ENCODE results near the gene FADS2. TPM values are rescaled to one million over a fixed set of nuclear protein-coding genes. Genes with fewer than 3 reads are reported as not detected.

The FADS2 gene
- total RNA-seq, 1 donor from 2014 or later, result 402 TPM

DNA sequence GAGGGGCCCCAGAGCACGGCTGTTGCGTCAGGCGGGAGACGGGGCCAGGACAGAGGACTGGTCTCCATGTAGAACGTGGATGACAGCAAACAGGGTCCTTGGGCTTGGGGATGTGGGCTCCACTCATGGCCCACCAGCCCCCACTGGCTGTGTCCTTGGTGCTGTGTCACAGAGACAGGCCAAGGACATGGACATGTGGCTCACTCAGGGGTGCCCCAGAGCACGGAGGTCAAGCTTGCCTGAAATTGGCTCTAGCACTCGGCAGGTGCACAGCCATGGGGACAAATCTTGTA is 14.4 kb downstream of the FADS2 start:
- H3K27me3 Mint-ChIP-seq, result no peaks in the 10 kb centered on the region
- H3K4me1 Mint-ChIP-seq (ENCODE audit: low read depth), result no peaks in the 10 kb centered on the region
- H3K36me3 Mint-ChIP-seq (ENCODE audit: insufficient read depth), result peaks cover 36% of the 10 kb centered on the region
- no peaks in the 10 kb centered on the region for H3K9me3 Mint-ChIP-seq (ENCODE audit: low read depth)
- H3K4me3 Mint-ChIP-seq (ENCODE audit: low read depth), result no peak overlapping the region
- TF ChIP-seq, protein P1, sequence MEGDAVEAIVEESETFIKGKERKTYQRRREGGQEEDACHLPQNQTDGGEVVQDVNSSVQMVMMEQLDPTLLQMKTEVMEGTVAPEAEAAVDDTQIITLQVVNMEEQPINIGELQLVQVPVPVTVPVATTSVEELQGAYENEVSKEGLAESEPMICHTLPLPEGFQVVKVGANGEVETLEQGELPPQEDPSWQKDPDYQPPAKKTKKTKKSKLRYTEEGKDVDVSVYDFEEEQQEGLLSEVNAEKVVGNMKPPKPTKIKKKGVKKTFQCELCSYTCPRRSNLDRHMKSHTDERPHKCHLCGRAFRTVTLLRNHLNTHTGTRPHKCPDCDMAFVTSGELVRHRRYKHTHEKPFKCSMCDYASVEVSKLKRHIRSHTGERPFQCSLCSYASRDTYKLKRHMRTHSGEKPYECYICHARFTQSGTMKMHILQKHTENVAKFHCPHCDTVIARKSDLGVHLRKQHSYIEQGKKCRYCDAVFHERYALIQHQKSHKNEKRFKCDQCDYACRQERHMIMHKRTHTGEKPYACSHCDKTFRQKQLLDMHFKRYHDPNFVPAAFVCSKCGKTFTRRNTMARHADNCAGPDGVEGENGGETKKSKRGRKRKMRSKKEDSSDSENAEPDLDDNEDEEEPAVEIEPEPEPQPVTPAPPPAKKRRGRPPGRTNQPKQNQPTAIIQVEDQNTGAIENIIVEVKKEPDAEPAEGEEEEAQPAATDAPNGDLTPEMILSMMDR (IDR thresholded peaks at IDR 0.05; ENCODE audit: unreplicated experiment), result no peak
- no peak overlapping the region for H3K27ac Mint-ChIP-seq
- no peak for DNase-seq (ENCODE audit: low spot score, unreplicated experiment)

DNA sequence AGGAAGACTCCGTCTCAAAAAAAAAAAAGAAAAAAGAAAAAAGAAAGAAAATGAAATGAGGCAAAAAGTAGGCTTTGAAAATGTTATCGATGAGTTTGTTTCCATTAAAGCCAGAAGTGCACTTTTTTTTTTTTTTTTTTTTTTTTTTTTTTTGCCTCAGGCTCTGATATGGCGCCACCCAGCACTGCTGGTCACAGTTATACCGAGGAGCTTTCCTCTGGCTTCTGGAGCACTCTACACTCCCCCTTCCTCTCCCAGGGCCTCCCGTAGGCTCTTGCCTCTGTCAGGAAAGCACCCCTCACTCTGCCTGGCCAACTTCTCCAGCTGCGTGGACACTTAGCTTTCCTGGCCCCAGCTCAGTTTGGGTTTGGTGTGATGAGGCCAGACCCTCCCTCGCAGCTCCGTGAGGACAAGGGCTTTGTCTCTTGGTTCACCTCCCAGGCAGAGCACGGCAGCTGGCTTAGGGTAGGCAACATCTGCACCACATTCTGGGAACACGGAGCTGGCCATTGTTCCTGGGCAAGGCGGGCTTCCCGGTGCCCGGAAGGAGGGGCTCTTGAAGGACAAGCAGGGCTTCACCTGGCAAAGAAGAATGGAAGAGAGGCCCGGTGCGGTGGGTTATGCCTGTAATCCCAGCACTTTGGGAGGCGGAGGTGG is 16.9 kb downstream of the FADS2 start:
- no peak for DNase-seq (ENCODE audit: low spot score, unreplicated experiment)
- Mint-ChIP-seq H3K4me3 (ENCODE audit: low read depth) (no peak overlapping the region), H3K27me3 (no peaks in the 10 kb centered on the region), H3K27ac (peak overlapping the region; percentile 71), H3K9me3 (ENCODE audit: low read depth) (no peaks in the 10 kb centered on the region), H3K4me1 (ENCODE audit: low read depth) (no peaks in the 10 kb centered on the region), H3K36me3 (ENCODE audit: insufficient read depth) (peaks cover 34% of the 10 kb centered on the region)
- TF ChIP-seq, protein P1 (IDR thresholded peaks at IDR 0.05; ENCODE audit: unreplicated experiment), result no peak

DNA sequence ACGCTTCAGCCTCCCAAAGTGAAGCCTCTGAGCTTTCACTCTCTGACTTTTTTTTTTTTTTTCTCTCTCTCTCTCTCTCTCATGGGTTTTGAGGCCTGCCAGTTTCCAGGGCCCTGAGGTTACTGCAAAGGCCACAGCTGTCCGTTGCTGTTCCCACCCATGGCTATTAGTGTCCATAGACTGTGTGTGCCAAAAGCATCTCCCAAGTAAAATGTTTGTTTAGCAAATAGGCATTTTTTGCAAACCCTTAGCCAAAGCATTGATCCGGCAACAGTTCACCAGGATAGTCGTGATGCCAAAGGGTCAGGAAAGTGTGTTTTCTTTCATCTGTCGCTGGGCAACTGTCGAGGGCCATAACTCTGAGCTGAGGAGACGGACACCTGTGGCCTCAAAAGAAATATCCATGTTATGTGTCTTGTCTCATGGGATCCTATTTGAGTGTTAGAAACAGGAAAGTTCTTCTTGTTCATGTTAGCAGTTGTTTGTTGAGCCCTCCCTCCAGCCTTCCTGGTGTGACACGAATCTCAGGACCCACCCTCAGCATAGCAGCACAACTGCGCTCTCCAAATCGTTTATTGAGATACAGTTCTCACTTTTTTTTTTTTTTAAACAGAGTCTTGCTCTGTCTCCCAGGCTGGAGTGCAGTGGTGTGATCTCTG is 18.4 kb downstream of the FADS2 start:
- H3K36me3 Mint-ChIP-seq (ENCODE audit: insufficient read depth), result peaks cover 28% of the 10 kb centered on the region
- no peaks in the 10 kb centered on the region for H3K9me3 Mint-ChIP-seq (ENCODE audit: low read depth)
- no peak for DNase-seq (ENCODE audit: low spot score, unreplicated experiment)
- peak overlapping the region; percentile 80 for H3K27ac Mint-ChIP-seq
- TF ChIP-seq, protein P1 (IDR thresholded peaks at IDR 0.05; ENCODE audit: unreplicated experiment), result no peak
- no peaks in the 10 kb centered on the region for H3K27me3 Mint-ChIP-seq
- no peaks in the 10 kb centered on the region for H3K4me1 Mint-ChIP-seq (ENCODE audit: low read depth)
- no peak overlapping the region for H3K4me3 Mint-ChIP-seq (ENCODE audit: low read depth)

DNA sequence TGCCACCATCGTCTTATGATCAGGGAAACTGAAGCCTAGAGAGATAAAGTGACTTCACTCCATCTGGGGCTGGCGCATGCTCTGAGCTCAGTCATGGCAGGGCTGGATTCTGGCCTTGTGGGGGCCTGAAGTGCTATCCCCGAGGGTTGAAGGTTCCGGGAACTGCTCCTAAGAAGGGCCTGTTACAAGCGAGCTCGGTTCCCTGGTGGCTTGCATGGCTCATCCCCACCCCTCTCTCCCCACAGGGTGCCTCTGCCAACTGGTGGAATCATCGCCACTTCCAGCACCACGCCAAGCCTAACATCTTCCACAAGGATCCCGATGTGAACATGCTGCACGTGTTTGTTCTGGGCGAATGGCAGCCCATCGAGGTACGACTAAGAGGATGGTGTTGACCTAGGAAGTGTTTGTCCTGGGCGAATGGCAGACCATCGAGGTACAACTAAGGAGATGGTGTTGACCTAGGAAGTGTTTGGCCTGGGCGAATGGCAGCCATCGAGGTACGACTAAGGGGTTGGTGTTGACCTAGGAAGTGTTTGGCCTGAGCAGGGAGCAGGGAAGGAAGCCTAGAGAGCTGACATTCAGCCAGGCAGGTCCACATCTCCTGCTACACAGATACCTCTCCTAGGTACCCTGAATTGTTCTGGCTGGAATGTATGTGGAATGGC is 19.9 kb downstream of the FADS2 start:
- no peaks in the 10 kb centered on the region for H3K9me3 Mint-ChIP-seq (ENCODE audit: low read depth)
- H3K4me1 Mint-ChIP-seq (ENCODE audit: low read depth), result no peaks in the 10 kb centered on the region
- H3K36me3 Mint-ChIP-seq (ENCODE audit: insufficient read depth), result peaks cover 30% of the 10 kb centered on the region
- TF ChIP-seq, protein P1 (IDR thresholded peaks at IDR 0.05; ENCODE audit: unreplicated experiment), result no peak
- H3K27me3 Mint-ChIP-seq, result no peaks in the 10 kb centered on the region
- no peak overlapping the region for H3K4me3 Mint-ChIP-seq (ENCODE audit: low read depth)
- peak overlapping the region; percentile 45 for H3K27ac Mint-ChIP-seq
- no peak for DNase-seq (ENCODE audit: low spot score, unreplicated experiment)

DNA sequence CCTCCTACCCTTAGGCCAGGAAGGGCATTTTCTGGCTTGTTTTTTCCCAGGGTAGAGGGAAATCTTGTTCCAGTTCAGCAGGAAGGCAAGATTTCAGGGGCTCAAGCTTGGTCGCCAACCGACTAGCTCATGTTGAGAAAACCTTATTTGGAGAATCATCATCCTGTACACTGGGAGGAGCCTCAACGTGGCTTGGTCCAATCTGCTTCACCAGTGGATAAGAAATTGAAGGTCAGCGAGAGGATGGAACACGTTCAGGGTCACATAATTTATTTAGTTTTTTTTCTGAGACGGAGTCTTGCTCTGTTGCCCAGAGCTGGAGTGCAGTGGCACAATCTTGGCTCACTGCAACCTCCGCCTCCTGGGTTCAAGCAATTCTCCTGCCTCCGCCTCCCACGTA is 20.5 kb downstream of the FADS2 start:
- Mint-ChIP-seq H3K36me3 (ENCODE audit: insufficient read depth) (peaks cover 30% of the 10 kb centered on the region), H3K4me1 (ENCODE audit: low read depth) (no peaks in the 10 kb centered on the region), H3K27ac (no peak overlapping the region), H3K4me3 (ENCODE audit: low read depth) (no peak overlapping the region), H3K9me3 (ENCODE audit: low read depth) (no peaks in the 10 kb centered on the region), H3K27me3 (no peaks in the 10 kb centered on the region)
- TF ChIP-seq, protein P1 (IDR thresholded peaks at IDR 0.05; ENCODE audit: unreplicated experiment), result no peak
- no peak for DNase-seq (ENCODE audit: low spot score, unreplicated experiment)

All from progenitor cell of endocrine pancreas (in vitro differentiated cells).